ENCODE results near the gene RUFY1. TPM values are rescaled to one million over a fixed set of nuclear protein-coding genes. Genes with fewer than 3 reads are reported as not detected.

RUFY1 gene
- total RNA-seq, 1 experiment from 2014 or later = 63.9 TPM

GRCh38 chr5:179585941-179586401 is 35.6 kb downstream of the RUFY1 start:
- H3K4me3 ChIP-seq = no peak overlapping the region
- H4K20me1 ChIP-seq (ENCODE audit: insufficient read depth) = no peaks in the 10 kb centered on the region; the same call in 1 of the 2 replicates
- ChIA-PET CTCF (no interaction called here), POLR2A (ENCODE audit: unreplicated experiment) (no interaction called here)
- H3F3A ChIP-seq (ENCODE audit: insufficient read depth, low read depth) = peaks cover 5% of the 10 kb centered on the region; the same call in 1 of the 2 replicates
- no peaks in the 10 kb centered on the region for H3K9me2 ChIP-seq (ENCODE audit: insufficient read depth)
- H3K27ac ChIP-seq = no peak overlapping the region
- DNase-seq = no peak
- TF ChIP-seq EZH2 (IDR thresholded peaks at IDR 0.05; ENCODE audit: low read depth) (no peak), CTCF (conservative IDR thresholded peaks at IDR 0.05) (no peak)
- H3K27me3 ChIP-seq (ENCODE audit: insufficient read depth, low read depth) = no peaks in the 10 kb centered on the region
- peaks cover 17% of the 10 kb centered on the region; the same call in 1 of the 2 replicates for H3K36me3 ChIP-seq (ENCODE audit: low read depth)
- no peaks in the 10 kb centered on the region for H3K79me2 ChIP-seq (ENCODE audit: low read depth)
- intact Hi-C loops (cut with micrococcal nuclease; ENCODE audit: unreplicated experiment) = no loop called here
- BruUV-seq (replicated peaks) = no TSS peak
- no peak overlapping the region for H3K4me2 ChIP-seq
- no peaks in the 10 kb centered on the region for H3K4me1 ChIP-seq (replicated peaks; ENCODE audit: insufficient read depth)
- H2AFZ ChIP-seq = no peak overlapping the region
- H3K9me3 ChIP-seq (ENCODE audit: insufficient read depth, low read depth) = no peaks in the 10 kb centered on the region

DNA sequence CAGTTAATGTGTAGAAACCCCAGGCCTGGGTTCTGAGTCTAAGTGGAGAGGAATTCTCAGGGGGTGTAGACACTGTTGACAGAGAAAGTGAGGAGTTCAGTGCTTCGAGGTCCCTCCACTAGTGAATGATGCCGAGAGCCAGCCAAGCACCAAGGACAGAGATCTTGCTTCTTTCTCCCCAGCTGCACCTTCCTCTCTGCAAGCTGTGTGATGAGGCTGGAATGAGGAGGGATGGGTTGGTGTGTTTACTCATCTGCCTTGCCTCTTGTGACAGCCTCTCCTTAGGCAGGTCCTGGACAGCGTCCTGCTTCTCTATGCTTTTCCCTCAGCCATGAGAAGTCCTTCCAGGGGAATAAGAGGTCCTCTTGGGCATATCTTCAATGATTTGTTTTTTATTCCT is 37.8 kb downstream of the RUFY1 start:
- CTCF ChIA-PET = no interaction called here
- Histone ChIP-seq H3K36me3 (ENCODE audit: low read depth) (peaks cover 25% of the 10 kb centered on the region; the same call in 1 of the 2 replicates), H3K79me2 (ENCODE audit: low read depth) (no peaks in the 10 kb centered on the region), H3K27me3 (ENCODE audit: insufficient read depth, low read depth) (no peaks in the 10 kb centered on the region), H3K9me3 (ENCODE audit: insufficient read depth, low read depth) (no peaks in the 10 kb centered on the region), H2AFZ (no peak overlapping the region), H4K20me1 (ENCODE audit: insufficient read depth) (no peaks in the 10 kb centered on the region; the same call in 1 of the 2 replicates), H3K4me3 (no peak overlapping the region), H3K9me2 (ENCODE audit: insufficient read depth) (no peaks in the 10 kb centered on the region), H3K4me1 (replicated peaks; ENCODE audit: insufficient read depth) (no peaks in the 10 kb centered on the region), H3K4me2 (no peak overlapping the region), H3F3A (ENCODE audit: insufficient read depth, low read depth) (peaks cover 5% of the 10 kb centered on the region; the same call in 1 of the 2 replicates), H3K27ac (no peak overlapping the region)
- POLR2A ChIA-PET (ENCODE audit: unreplicated experiment) = no interaction called here
- DNase-seq = no peak
- BruUV-seq (replicated peaks) = no TSS peak
- intact Hi-C loops (cut with micrococcal nuclease; ENCODE audit: unreplicated experiment) = no loop called here
- TF ChIP-seq EZH2 (IDR thresholded peaks at IDR 0.05; ENCODE audit: low read depth) (no peak), CTCF (conservative IDR thresholded peaks at IDR 0.05) (no peak)

- H3K27ac ChIP-seq = no peak overlapping the region
- ChIA-PET CTCF (interaction anchor here (0.5 kb wide), 1 partner anchor 9 kb away, joined by 3 read pairs; no protein-coding TSS in a partner anchor), POLR2A (ENCODE audit: unreplicated experiment) (no interaction called here)
- no peaks in the 10 kb centered on the region for H3K9me2 ChIP-seq (ENCODE audit: insufficient read depth)
- H3K79me2 ChIP-seq (ENCODE audit: low read depth) = no peaks in the 10 kb centered on the region
- H3F3A ChIP-seq (ENCODE audit: insufficient read depth, low read depth) = peaks cover 6% of the 10 kb centered on the region; the same call in 1 of the 2 replicates
- intact Hi-C loops (cut with micrococcal nuclease; ENCODE audit: unreplicated experiment) = no loop called here
- no peak overlapping the region for H2AFZ ChIP-seq
- no peak for TF ChIP-seq CTCF (conservative IDR thresholded peaks at IDR 0.05)
- no peak for TF ChIP-seq EZH2 (IDR thresholded peaks at IDR 0.05; ENCODE audit: low read depth)
- no peaks in the 10 kb centered on the region for H3K27me3 ChIP-seq (ENCODE audit: insufficient read depth, low read depth)
- H3K9me3 ChIP-seq (ENCODE audit: insufficient read depth, low read depth) = no peaks in the 10 kb centered on the region
- no TSS peak for BruUV-seq (replicated peaks)
- DNase-seq = no peak
- H4K20me1 ChIP-seq (ENCODE audit: insufficient read depth) = no peaks in the 10 kb centered on the region
- H3K4me2 ChIP-seq = no peak overlapping the region
- no peaks in the 10 kb centered on the region for H3K4me1 ChIP-seq (replicated peaks; ENCODE audit: insufficient read depth)
- H3K36me3 ChIP-seq (ENCODE audit: low read depth) = peaks cover 12% of the 10 kb centered on the region; the same call in 1 of the 2 replicates
- H3K4me3 ChIP-seq = no peak overlapping the region
These were observed 45.6 kb downstream of the RUFY1 start for GRCh38 chr5:179595916-179596315.

All from PC-9 (cell line).